Measurements from ENCODE around the gene CAPN5. TPM values are rescaled to one million over a fixed set of nuclear protein-coding genes. Genes with fewer than 3 reads are reported as not detected.

Gene CAPN5
- total RNA-seq, 1 donor from 2014 or later = 8.6 TPM

GRCh38 chr11:77063407-77063806, 3.4 kb upstream of the CAPN5 start:
- DNase-seq (ENCODE audit: low spot score in 2 of 2) (no peak), FAIRE-seq (no peak)

- no peak for DNase-seq (ENCODE audit: low spot score in 2 of 2)
- FAIRE-seq = no peak
Observed at GRCh38 chr11:77063861-77064260, 2.9 kb upstream of the CAPN5 start.

DNA sequence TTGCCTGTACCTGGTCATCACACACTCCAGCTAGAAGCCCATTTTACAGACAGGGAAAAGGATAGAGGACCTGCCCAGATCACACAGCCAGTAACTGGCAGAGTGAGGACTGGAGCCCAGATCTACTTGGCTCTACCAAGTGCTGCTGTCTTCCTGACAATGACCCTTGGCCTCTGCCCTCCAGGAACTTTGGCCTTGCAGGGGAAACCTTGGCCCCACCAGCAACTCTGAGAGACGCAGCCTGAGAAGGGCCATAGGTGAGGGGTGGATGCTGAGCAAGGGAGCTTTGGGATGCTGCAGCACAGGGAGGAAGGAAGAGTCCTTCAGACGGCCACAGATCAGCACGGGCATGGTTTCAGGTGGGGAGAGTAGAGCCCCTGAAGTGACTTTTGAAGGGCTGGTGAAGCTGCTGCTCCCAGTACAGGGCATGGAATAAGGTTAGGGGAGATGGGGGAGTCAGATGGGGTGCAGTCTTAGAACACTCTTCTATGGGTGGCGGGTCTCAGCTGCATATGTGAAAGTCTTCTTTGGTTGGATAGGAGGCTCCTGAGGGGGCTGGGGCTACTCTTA, 2.0 kb upstream of the CAPN5 start:
- FAIRE-seq (no peak), DNase-seq (ENCODE audit: low spot score in 2 of 2) (no peak)

GRCh38 chr11:77065878-77066228, 918 bp upstream of the CAPN5 start:
- DNase-seq (ENCODE audit: low spot score in 2 of 2) (no peak), FAIRE-seq (no peak)

- DNase-seq (ENCODE audit: low spot score in 2 of 2) (no peak), FAIRE-seq (no peak)
Observed at GRCh38 chr11:77067861-77068443, 1.2 kb downstream of the CAPN5 start.

GRCh38 chr11:77068457-77069335, 1.9 kb downstream of the CAPN5 start:
- no peak for FAIRE-seq
- DNase-seq (ENCODE audit: low spot score in 2 of 2) = no peak

DNA sequence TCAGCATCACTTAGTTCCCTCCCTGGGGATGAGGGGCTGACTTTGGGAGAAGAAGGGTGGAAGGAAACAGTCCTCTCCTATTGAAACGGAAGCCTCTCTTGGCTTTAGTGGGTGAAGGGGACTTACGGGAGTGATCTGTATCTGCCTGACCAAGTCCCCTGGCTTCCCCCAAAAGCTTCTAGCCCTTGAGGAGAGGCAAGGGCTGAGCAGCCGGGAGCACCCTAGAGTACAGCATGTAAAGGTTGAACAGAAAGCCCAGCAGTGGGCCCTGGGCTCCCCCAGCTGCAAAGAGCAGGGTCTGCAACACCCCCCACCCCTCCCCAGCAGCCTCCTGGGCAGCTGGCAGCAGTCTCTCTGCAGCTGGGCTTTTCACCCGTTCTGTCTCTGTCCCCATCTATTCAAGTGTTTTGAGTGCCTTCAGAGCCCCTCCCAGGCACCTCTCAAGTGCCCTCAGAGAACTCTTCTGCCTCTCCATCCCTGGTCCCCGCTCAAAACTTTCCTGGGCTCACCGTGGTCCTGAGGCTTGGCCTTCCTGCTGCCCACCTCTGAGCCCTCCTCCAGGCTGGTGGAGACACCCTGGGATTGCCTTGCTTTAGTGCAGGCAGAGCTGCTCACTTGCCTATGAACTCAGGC, 2.7 kb downstream of the CAPN5 start:
- FAIRE-seq (no peak), DNase-seq (ENCODE audit: low spot score in 2 of 2) (no peak)

DNA sequence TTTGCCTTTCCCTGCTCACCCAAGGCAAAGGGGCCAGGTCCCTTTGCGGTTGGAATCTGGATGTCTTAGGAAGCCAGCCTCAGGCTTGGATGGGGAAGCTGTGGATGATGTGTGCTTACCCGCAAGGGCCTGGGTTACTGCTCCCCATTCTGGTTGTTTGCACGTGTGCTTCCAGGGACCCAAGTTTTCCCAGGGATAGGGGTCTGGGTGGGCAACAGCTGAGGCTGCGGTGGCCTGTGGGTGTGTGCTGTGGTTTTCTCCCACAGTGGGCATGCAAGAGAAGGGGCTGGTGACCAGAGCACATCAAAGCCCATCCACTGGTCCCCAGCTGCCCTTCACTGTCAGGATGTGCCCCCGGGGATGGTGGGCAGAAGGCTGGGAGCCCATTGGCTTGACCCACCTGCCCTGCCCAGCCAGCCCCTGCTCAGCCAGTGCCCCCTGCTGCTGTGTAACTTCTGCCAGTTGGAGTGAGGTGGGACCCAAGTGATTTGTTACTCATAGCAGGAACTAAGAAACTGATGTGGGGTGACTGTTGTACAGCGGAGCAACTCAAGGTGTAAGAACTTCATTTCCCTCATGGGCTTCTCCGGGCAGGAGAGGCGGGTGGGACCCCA, 3.3 kb downstream of the CAPN5 start:
- DNase-seq (ENCODE audit: low spot score in 2 of 2) (no peak), FAIRE-seq (no peak)

- FAIRE-seq = no peak
Observed at GRCh38 chr11:77071077-77071476, 4.3 kb downstream of the CAPN5 start.

GRCh38 chr11:77071671-77072605, 5.2 kb downstream of the CAPN5 start:
- DNase-seq (ENCODE audit: low spot score in 2 of 2) = no peak
- FAIRE-seq = no peak

More at GRCh38 chr11:77071077-77071476, 4.3 kb downstream of the CAPN5 start:
- no peak for DNase-seq (ENCODE audit: low spot score in 2 of 2)

DNA sequence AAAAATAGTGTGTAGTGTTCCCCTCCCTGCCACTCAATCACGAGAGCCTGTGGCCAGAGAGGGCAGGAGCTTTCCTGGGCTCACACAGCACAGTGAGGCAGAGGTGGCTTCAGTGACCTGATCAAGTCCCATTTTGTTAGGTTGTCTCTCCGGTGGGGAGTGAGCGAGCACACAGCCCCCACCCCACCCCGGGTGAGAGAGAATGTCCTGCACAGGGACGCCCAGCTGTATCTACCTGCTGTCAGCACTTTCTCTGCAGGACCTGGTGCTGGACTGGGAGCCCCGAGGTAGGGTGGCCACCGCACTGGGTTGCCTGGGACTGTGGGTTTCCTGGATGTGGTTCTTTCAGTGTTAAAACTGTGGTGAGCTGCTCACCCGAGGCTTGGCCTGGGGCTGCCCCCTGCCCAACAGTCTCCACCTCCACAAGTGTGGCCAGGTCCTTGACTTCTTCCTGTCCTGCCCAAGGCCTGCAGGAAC, 6.1 kb downstream of the CAPN5 start:
- FAIRE-seq = no peak

GRCh38 chr11:77073328-77074001, 6.7 kb downstream of the CAPN5 start:
- FAIRE-seq = no peak

More for the DNA sequence above, 6.1 kb downstream of the CAPN5 start:
- no peak for DNase-seq (ENCODE audit: low spot score in 2 of 2)

GRCh38 chr11:77074205-77074604, 7.4 kb downstream of the CAPN5 start:
- FAIRE-seq = no peak
- DNase-seq (ENCODE audit: low spot score in 2 of 2) = no peak

More at GRCh38 chr11:77073328-77074001, 6.7 kb downstream of the CAPN5 start:
- peak in 1 of 2 donors; percentile 70 for DNase-seq (ENCODE audit: low spot score in 2 of 2)

- no peak for FAIRE-seq
- DNase-seq (ENCODE audit: low spot score in 2 of 2) = no peak
Observed at GRCh38 chr11:77074626-77075221, 8.0 kb downstream of the CAPN5 start.

DNA sequence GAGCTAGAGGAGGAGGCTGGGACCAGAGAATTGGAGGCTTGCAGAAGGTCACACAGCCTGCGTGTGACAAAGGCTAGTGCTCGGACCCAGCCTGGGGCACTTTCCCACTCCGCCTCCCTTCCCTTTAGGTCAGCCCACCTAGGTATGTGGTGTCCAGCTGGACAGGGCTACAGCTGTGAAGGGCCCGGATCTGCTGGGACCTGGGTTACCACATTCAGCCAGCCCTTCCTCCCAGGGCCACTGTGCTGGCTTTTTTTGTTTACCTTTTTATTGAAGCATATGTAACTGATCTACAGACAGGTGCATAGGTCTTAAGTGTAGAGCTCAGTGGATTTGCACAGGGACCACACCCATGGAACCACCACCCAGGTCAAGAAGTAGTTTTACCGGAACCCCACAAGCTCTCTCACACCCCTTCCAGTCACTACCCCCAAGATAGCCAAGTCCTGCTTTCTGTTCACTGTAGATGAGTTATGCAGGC, 8.7 kb downstream of the CAPN5 start:
- FAIRE-seq (no peak), DNase-seq (ENCODE audit: low spot score in 2 of 2) (no peak)

GRCh38 chr11:77079666-77080065, 12.9 kb downstream of the CAPN5 start:
- no peak for DNase-seq (ENCODE audit: low spot score in 2 of 2)
- no peak for FAIRE-seq

DNA sequence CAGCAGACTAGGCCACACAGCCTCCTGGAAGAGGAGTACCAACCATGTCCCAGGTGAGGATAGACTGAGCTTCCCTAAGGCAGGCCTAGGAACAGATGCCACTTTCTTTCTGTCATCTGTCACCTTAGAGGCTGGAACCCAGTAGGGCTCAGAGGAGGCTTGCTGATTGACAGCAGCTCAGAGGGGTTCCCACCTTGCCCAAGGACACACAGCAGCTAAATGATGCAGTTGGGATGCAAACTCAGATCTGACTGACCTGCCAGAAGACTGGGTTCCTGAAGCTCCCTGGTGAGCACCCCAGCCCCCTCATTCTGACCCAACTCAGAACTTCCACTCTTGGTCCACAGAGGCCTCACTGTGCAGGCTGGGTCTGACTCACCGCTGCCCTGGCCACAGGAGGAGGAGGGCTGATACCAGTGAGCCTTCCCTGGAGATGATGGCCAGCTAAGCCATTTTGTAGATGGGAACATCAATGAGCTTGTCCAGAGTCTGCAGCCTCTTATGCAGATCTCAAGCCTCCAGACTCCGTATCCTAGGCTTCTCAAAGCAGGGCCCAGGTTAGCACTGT, 14.0 kb downstream of the CAPN5 start:
- DNase-seq (ENCODE audit: low spot score in 2 of 2) (no peak), FAIRE-seq (no peak)

GRCh38 chr11:77081381-77081851, 14.6 kb downstream of the CAPN5 start:
- FAIRE-seq (no peak), DNase-seq (ENCODE audit: low spot score in 2 of 2) (no peak)

Measured in frontal cortex (tissue), 4 donors.